A204.1 (cell line): ENCODE results near the gene CCT8.
"Not testable (repeated sequence)": the region's sequence is repeated elsewhere in the genome, so short reads cannot be mapped to it uniquely, and the experiment has no call there.

Experiments
- FAIRE-seq: peaks from 2 replicates; lab custom pipeline; 2012; peaks lifted over from hg19 to GRCh38; lab: Jason Lieb, UNC

CCT8 gene

DNA sequence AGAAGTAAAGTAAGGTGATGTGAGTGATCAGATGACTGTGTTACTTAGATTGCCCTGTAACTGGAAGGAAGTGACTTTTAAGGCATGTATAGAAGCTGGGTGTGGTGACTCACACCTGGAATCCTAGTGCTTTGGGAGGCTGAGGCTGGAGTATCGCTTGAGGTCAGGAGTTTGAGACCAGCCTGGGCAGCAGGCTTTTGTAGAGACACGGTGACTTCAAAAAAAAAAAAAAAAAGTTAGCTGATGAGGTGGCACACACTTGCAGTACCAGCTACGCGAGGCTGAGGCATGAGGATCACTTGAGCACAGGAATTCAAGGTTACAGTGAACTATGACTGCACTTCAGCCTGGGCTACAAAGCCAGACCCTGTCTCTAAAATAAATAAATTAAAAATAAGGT lies 51.3 kb downstream of the CCT8 start:
- FAIRE-seq, result no peak

DNA sequence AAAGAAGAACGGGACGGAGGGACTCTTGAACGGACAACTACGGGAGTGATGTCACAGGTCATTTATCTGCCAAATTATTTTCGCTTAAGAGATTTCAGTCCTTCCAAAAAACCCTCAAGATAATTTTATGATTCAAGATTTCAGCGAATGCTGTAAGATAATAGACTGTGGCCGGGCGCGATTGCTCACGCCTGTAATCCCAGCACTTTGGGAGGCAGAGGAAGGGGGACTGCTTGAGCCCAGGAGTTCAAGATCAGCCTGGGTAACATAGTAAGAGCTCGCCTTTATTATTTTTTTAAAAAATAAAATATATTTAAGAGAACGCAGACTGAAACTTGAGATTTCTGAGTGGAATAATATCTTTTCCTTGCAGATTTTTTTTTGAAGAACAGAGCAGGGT lies 54.9 kb downstream of the CCT8 start:
- no peak for FAIRE-seq

DNA sequence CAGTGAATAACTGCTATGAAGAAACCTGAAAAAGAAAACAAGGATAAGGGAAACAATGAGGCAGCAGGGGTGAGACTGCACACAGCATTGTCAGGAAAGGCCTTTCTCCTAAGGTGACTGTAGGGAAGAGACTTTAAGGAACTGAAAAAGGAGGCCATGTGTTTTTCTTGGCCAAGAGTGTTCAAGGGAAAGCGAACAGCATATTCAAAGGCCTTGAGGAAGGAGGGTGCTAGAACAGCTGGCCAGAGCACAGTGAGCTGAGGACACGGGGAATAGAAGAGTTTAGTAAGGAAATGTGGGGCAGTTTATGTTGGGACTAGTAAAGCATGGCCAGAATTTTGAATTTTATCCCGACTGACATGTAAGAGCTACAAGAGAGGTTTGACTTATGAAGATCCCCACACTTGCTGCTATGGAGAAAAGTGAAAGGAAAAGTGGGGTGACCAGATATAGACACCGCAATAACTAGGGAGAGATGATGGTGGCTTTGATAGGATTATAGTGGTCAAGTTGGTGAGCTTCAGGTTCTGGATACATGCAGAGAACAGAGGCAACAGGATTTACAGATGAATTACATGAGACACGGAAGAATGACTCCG lies 55.7 kb downstream of the CCT8 start:
- no peak for FAIRE-seq

DNA sequence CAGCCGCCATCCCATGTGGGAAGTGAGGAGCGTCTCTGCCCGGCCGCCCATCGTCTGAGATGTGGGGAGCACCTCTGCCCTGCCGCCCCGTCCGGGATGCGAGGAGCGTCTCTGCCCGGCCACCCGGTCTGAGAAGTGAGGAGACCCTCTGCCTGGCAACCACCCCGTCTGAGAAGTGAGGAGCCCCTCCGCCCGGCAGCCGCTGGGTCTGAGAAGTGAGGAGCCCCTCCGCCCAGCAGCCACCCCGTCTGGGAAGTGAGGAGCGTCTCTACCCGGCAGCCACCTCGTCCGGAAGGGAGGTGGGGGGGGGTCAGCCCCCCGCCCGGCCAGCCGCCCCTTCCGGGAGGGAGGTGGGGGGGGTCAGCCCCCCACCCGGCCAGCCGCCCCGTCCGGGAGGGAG lies 62.2 kb downstream of the CCT8 start:
- not testable (repeated sequence) for FAIRE-seq

DNA sequence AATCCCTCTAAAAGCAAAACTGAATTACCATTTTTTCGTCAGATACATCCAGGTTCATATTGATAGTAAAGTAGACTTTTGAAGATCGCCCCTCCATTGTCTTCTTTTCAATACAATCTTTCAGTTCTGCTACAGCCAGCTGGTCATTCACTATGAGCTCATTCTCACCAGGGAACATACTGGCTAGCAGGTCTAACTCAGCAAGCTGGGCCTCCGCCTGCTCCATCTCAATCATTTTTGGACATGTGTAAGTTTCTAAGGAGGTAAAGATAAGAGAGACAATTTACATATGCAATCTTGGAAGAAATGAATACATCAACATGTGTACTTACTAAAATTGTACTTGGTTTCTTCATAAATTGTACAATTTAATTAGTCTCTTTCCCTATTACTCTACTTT lies 65.1 kb downstream of the CCT8 start:
- no peak for FAIRE-seq

DNA sequence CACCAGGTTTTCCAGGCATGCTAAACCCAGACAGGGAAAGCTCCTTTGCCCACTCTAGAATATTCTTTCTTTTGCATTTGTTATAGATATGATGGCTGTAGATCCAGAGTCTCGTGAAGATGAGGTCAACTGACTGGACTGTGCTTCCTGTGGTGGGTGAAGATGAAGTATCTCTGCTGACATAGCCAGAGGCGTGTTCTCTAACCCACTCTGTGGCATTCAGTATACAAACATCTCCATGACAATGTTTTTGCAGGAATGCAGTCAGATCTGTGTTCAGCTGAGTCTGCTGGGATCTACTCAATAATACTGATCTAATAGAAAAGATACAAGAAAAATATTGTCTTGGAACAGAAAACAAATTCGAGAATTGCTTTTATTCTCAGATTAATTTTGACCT lies 65.6 kb downstream of the CCT8 start:
- no peak for FAIRE-seq

DNA sequence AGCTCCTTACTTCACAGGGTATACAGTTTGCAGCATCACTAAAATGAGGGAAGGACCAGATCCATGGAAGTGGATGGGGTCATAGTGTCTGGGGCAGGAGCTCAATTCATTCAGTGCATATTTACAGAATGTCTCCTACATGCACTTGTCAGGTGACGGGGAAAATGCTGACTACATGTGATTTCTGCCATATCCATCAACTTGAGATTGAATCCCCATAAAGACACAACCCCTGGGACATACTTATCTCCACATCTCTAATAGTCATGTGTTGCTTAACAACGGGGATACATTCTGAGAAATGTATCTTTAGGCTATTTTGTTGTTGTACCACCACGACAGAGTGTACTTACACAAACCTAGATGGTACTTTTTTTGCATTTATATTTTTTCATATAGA lies 66.3 kb downstream of the CCT8 start:
- no peak for FAIRE-seq
